ENCODE results near the gene KLLN. TPM values are rescaled to one million over a fixed set of nuclear protein-coding genes. Genes with fewer than 3 reads are reported as not detected.

Gene KLLN
- total and polyA plus RNA-seq, 2 of the 13 experiments (the other 11 are each of a cell fraction or from before 2014, with no cell fraction given): 0.08 to 0.44 TPM

- ChIA-PET POLR2A (no interaction called here), CTCF (ENCODE audit: low intra/inter-chr PET ratio, low total read pairs) (interaction anchor here (0.9 to 2.1 kb wide), 2 partner anchors 264 to 538 kb away, joined by 3 to 15 read pairs; no protein-coding TSS in a partner anchor)
- ATAC-seq: peak; percentile 96
- BruUV-seq (replicated peaks): no TSS peak
- Histone ChIP-seq H3K27ac (ENCODE audit: extremely low read length, insufficient read depth, low read length) (no peak overlapping the region), H3K27me3 (ENCODE audit: control insufficient read depth in 1 of 2, insufficient read depth in 2 of 2, low read length in 2 of 2) (no peaks in the 10 kb centered on the region), H3K79me2 (ENCODE audit: insufficient read depth, low read length) (no peaks in the 10 kb centered on the region), H3K9me3 (ENCODE audit: low read length) (no peaks in the 10 kb centered on the region), H3K4me3 (replicated peaks in 1 of 3; ENCODE audit: insufficient read depth in 1 of 3, low read depth in 2 of 3, low read length in 3 of 3) (no peak overlapping the region), H3K4me2 (ENCODE audit: low read depth, low read length) (peak overlapping the region; percentile 16; the same call in 1 of the 2 replicates), H3K9ac (ENCODE audit: insufficient read depth, low read depth, low read length) (no peak overlapping the region), H3K4me1 (ENCODE audit: insufficient read depth, low read length) (peaks cover 12% of the 10 kb centered on the region), H2AFZ (ENCODE audit: low read length) (peak overlapping the region; percentile 20), H4K20me1 (ENCODE audit: insufficient read depth, low read length) (no peaks in the 10 kb centered on the region), H3K36me3 (replicated peaks in 1 of 2; ENCODE audit: control insufficient read depth in 1 of 2, insufficient read depth in 2 of 2, low read length in 2 of 2) (no peaks in the 10 kb centered on the region)
- in situ Hi-C loops (cut with HindIII; ENCODE audit: extremely low pct_ligation_motif_present, low pct_unique_long_range_greater_than_20kb) (loop anchor here (10.0 kb wide), 1 partner anchor 704 kb away; no protein-coding TSS in a partner anchor), intact Hi-C loops (cut with micrococcal nuclease; ENCODE audit: unreplicated experiment) (loop anchor here (1.0 kb wide), 2 partner anchors 539 to 703 kb away; no protein-coding TSS in a partner anchor)
- peak; percentile 63 for FAIRE-seq
- DNase-seq (ENCODE audit: low spot score): peak; percentile 67
- WGBS (ENCODE audit: low lambda C conversion rate): 45% methylated on average over 4 of the region's 5 CpGs
- TF ChIP-seq ZNF781 (CRISPR knock-in tag; IDR thresholded peaks at IDR 0.05; ENCODE audit: borderline replicate concordance, not compliant biosample characterization): no peak
- no peak for TF ChIP-seq TCF7L2 (IDR thresholded peaks at IDR 0.05; ENCODE audit: low read depth, low read length)
- no peak for TF ChIP-seq ZNF800 (CRISPR knock-in tag; IDR thresholded peaks at IDR 0.05)
- TF ChIP-seq STAG1 (CRISPR knock-in tag; IDR thresholded peaks at IDR 0.05): peak; percentile 94
- peak; percentile 31; the same call in 1 of the 2 replicates for TF ChIP-seq MAFF (IDR thresholded peaks at IDR 0.05; ENCODE audit: low read depth, low read length)
- no peak for TF ChIP-seq ZNF263 (CRISPR knock-in tag; IDR thresholded peaks at IDR 0.05)
- TF ChIP-seq ZNF879 (CRISPR knock-in tag; IDR thresholded peaks at IDR 0.05): no peak
- TF ChIP-seq SMC3 (IDR thresholded peaks at IDR 0.05; ENCODE audit: low read length): peak; percentile 73; the same call in 1 of the 2 replicates
- TF ChIP-seq ZSCAN12 (CRISPR knock-in tag; IDR thresholded peaks at IDR 0.05): no peak
- TF ChIP-seq TERF1 (CRISPR knock-in tag; IDR thresholded peaks at IDR 0.05): no peak
- TF ChIP-seq THAP11 (CRISPR knock-in tag; IDR thresholded peaks at IDR 0.05): 0 out of 2 replicates have a peak, but pooled peaks have one; percentile 22
- no peak for TF ChIP-seq RFXAP (CRISPR knock-in tag; IDR thresholded peaks at IDR 0.05; ENCODE audit: borderline replicate concordance)
- TF ChIP-seq KDM3A (CRISPR knock-in tag; IDR thresholded peaks at IDR 0.05; ENCODE audit: low read depth): no peak
- no peak for TF ChIP-seq USF2 (IDR thresholded peaks at IDR 0.05; ENCODE audit: low read depth, low read length)
- TF ChIP-seq USF2 (CRISPR knock-in tag; IDR thresholded peaks at IDR 0.05; ENCODE audit: borderline replicate concordance): no peak
- TF ChIP-seq CTCF (CRISPR knock-in tag; IDR thresholded peaks at IDR 0.05): peak; percentile 83
- no peak for TF ChIP-seq ZNF597 (CRISPR knock-in tag; IDR thresholded peaks at IDR 0.05)
Measured at GRCh38 chr10:87850742-87851205, 12.6 kb downstream of the KLLN start.

Data from HepG2 (cell line).